B cell (primary cell): Measurements from ENCODE around the gene THSD7B. TPM values are rescaled to one million over a fixed set of nuclear protein-coding genes. Genes with fewer than 3 reads are reported as not detected.

Source experiments
- ATAC-seq: fragments of 200-7000 bp; cut with Tn5 transposase; one replicate; pipeline ENCODE4 v1.10.0; 2021; ENCODE audit warnings: low read depth, mild to moderate bottlenecking, moderate number of reproducible peaks, moderate library complexity
- CTCF ChIA-PET: fragments of 350-600 bp; sonication (Branson Sonifier 250); formaldehyde crosslinking; loops from one replicate; lab custom pipeline; 2021; ENCODE audit warnings: antibody characterized with exemption, inconsistent platforms; lab: Charles Lee
- POLR2A ChIA-PET: fragments of 350-600 bp; sonication (Branson Sonifier 250); formaldehyde crosslinking; loops from one replicate; lab custom pipeline; 2021; ENCODE audit warnings: antibody characterized with exemption; lab: Charles Lee
- DNase-seq: peaks from one replicate; pipeline ENCODE4 v3.0.0; 2013
- H2AFZ ChIP-seq: 2 replicates; pipeline ENCODE4 v1.6.1; 2012; ENCODE audit warnings: mild to moderate bottlenecking, low read depth, low read length; ENCODE audit not compliant: insufficient read depth, poor library complexity, severe bottlenecking
- H3K27ac ChIP-seq, 2 donors: 1 replicate in 1 of 2; 2 replicates in 1 of 2; pipeline ENCODE4 v1.5.1; 2012 to 2013; ENCODE audit warnings: low read length in 2 of 2, mild to moderate bottlenecking in 2 of 2, moderate library complexity in 1 of 2
- H3K27me3 ChIP-seq, 4 experiments: fragments of 200-600 bp in 1 of 4; sonication (generic) in 1 of 4; replicated peaks in 1 of 4; 1 replicate in 2 of 4; 2 replicates in 2 of 4; pipeline versions ENCODE4 v1.6.1 to v1.7.0; 2013 to 2016; ENCODE audit warnings: low read length in 3 of 4, mild to moderate bottlenecking in 2 of 4, mixed read lengths in 1 of 4, moderate library complexity in 1 of 4; ENCODE audit not compliant: insufficient read depth in 4 of 4, control insufficient read depth in 3 of 4; ENCODE audit errors: control extremely low read depth in 1 of 4
- H3K36me3 ChIP-seq, 2 experiments: replicated peaks in 1 of 2; 1 replicate in 1 of 2; 2 replicates in 1 of 2; pipeline versions ENCODE4 v1.6.1 to v1.7.1; 2013; ENCODE audit warnings: low read length in 1 of 2; ENCODE audit not compliant: insufficient read depth in 2 of 2, control insufficient read depth in 1 of 2; ENCODE audit errors: control extremely low read depth in 1 of 2, extremely low read depth in 1 of 2
- H3K4me1 ChIP-seq, 2 donors: fragments of 200-600 bp in 1 of 2; sonication (generic) in 1 of 2; 1 replicate in 1 of 2; 2 replicates in 1 of 2; pipeline versions ENCODE4 v1.5.1 to v1.6.1; 2013 to 2017; ENCODE audit warnings: low read length in 2 of 2; ENCODE audit not compliant: control insufficient read depth in 2 of 2, insufficient read depth in 2 of 2
- H3K4me2 ChIP-seq: replicated peaks from 2 replicates; pipeline ENCODE3; 2012; ENCODE audit warnings: mild to moderate bottlenecking, low read depth, low read length; ENCODE audit not compliant: poor library complexity, severe bottlenecking
- H3K4me3 ChIP-seq, 5 experiments: fragments of 200-600 bp in 1 of 5; sonication (generic) in 1 of 5; 1 replicate in 3 of 5; 2 replicates in 2 of 5; pipeline versions ENCODE4 v1.5.1 to v1.7.0; 2011 to 2016; ENCODE audit warnings: low read length in 4 of 5, mild to moderate bottlenecking in 4 of 5, low read depth in 2 of 5, control low read depth in 1 of 5, moderate library complexity in 1 of 5; ENCODE audit not compliant: insufficient read depth in 1 of 5; ENCODE audit errors: control extremely low read depth in 1 of 5, extremely low read depth in 1 of 5
- H3K79me2 ChIP-seq: fragments of 200-600 bp; sonication (generic); one replicate; pipeline ENCODE4 v1.6.0; 2016; ENCODE audit warnings: low read length; ENCODE audit not compliant: control insufficient read depth, insufficient read depth
- H3K9ac ChIP-seq: fragments of 200-600 bp; sonication (generic); 2 replicates; pipeline ENCODE4 v1.6.1; 2017; ENCODE audit warnings: mild to moderate bottlenecking, low read length, moderate library complexity
- H3K9me3 ChIP-seq, 3 donors: one replicate each; pipeline versions ENCODE4 v1.6.1 to v1.7.1; 2013; ENCODE audit warnings: low read length in 2 of 3; ENCODE audit not compliant: control insufficient read depth in 2 of 3, insufficient read depth in 1 of 3; ENCODE audit errors: control extremely low read depth in 1 of 3
- H4K20me1 ChIP-seq: 2 replicates; pipeline ENCODE4 v1.6.0; 2012; ENCODE audit warnings: mild to moderate bottlenecking, low read length; ENCODE audit not compliant: insufficient read depth, control insufficient read depth, poor library complexity, severe bottlenecking
- H3K27ac Mint-ChIP-seq: one replicate; pipeline ENCODE4 v1.8.0; 2021; ENCODE audit warnings: mixed read lengths
- H3K27me3 Mint-ChIP-seq: one replicate; pipeline ENCODE4 v1.8.0; 2021; ENCODE audit warnings: mixed read lengths
- H3K4me1 Mint-ChIP-seq: one replicate; pipeline ENCODE4 v1.8.0; 2021; ENCODE audit warnings: mixed read lengths
- H3K4me3 Mint-ChIP-seq: one replicate; pipeline ENCODE4 v1.8.0; 2021; ENCODE audit warnings: mixed read lengths
- H3K9me3 Mint-ChIP-seq: one replicate; pipeline ENCODE4 v1.8.0; 2022; ENCODE audit warnings: mixed read lengths; ENCODE audit not compliant: insufficient read depth
- CTCF ChIP-seq: fragments of 200-600 bp; IDR thresholded peaks from one replicate; pipeline ENCODE4 v1.8.0; 2022; ENCODE audit warnings: antibody characterized with exemption, mild to moderate bottlenecking
- EZH2 ChIP-seq: IDR thresholded peaks from 2 replicates; pipeline ENCODE4 v1.6.1; 2012; ENCODE audit warnings: borderline replicate concordance, low read depth, mild to moderate bottlenecking, moderate library complexity, low read length; ENCODE audit not compliant: insufficient read depth, poor library complexity, severe bottlenecking
- WGBS: methylation state at CpG from one replicate; pipeline ENCODE4 v1.1.5; 2013; ENCODE audit warnings: missing lambda C conversion rate; ENCODE audit not compliant: insufficient coverage; 5-methylcytosine and 5-hydroxymethylcytosine counted together
- intact Hi-C: fragments of 100-400 bp; cut with micrococcal nuclease; formaldehyde crosslinking; loops from one replicate; pipeline ENCODE4 v1.10.0; 2022
- polyA plus RNA-seq: library from polyadenylated mRNA; depleted of rRNA; stranded (reverse); fragments of >200 nt; gene quantifications from 2 replicates; pipeline ENCODE4 v1.2.3, GENCODE V29; 2012
- total RNA-seq, 2 donors: library from RNA; stranded (reverse); fragments of 120-200 nt in 1 of 2; gene quantifications; 1 replicate in 1 of 2; 2 replicates in 1 of 2; pipeline versions ENCODE4 v1.2.3 to v1.2.4, GENCODE V29; 2013 to 2022

Gene THSD7B
- total and polyA plus RNA-seq, 2 donors (not counting 1 experiment from before 2014, with no cell fraction given) = 0.76 TPM; not detected in 1

GRCh38 chr2:137228566-137228965 is 463.2 kb downstream of the THSD7B start:
- intact Hi-C loops = no loop called here
- DNase-seq = no peak
- WGBS = 57% methylated on average over 2 of the region's 4 CpGs

GRCh38 chr2:137229834-137230233 is 464.5 kb downstream of the THSD7B start:
- WGBS = no CpG with 5 or more reads among the region's 5 CpGs
- H3K27ac ChIP-seq = no peak overlapping the region
- Mint-ChIP-seq H3K9me3 (no peaks in the 10 kb centered on the region), H3K27me3 (no peaks in the 10 kb centered on the region), H3K4me3 (no peak overlapping the region), H3K4me1 (no peaks in the 10 kb centered on the region), H3K27ac (no peak overlapping the region)
- TF ChIP-seq EZH2 (no peak), CTCF (no peak)
- no peaks in the 10 kb centered on the region for H3K9me3 ChIP-seq
- no peaks in the 10 kb centered on the region for H4K20me1 ChIP-seq
- H3K4me1 ChIP-seq = no peaks in the 10 kb centered on the region
- no peak for DNase-seq
- H3K27me3 ChIP-seq = no peaks in the 10 kb centered on the region
- H3K79me2 ChIP-seq = no peaks in the 10 kb centered on the region
- no peak overlapping the region for H2AFZ ChIP-seq
- intact Hi-C loops = no loop called here
- POLR2A ChIA-PET = no interaction called here
- H3K36me3 ChIP-seq = no peaks in the 10 kb centered on the region
- H3K9ac ChIP-seq = no peak overlapping the region
- no peak for ATAC-seq
- CTCF ChIA-PET = no interaction called here
- H3K4me3 ChIP-seq = no peak overlapping the region
- H3K4me2 ChIP-seq = no peak overlapping the region

More at GRCh38 chr2:137228566-137228965, 463.2 kb downstream of the THSD7B start:
- no peak overlapping the region for H3K27ac Mint-ChIP-seq
- CTCF ChIA-PET = no interaction called here
- Histone ChIP-seq H3K4me3 (no peak overlapping the region), H2AFZ (no peak overlapping the region), H3K27me3 (no peaks in the 10 kb centered on the region), H3K4me2 (no peak overlapping the region), H4K20me1 (no peaks in the 10 kb centered on the region), H3K27ac (no peak overlapping the region), H3K36me3 (no peaks in the 10 kb centered on the region), H3K9me3 (no peaks in the 10 kb centered on the region), H3K79me2 (no peaks in the 10 kb centered on the region), H3K9ac (no peak overlapping the region), H3K4me1 (no peaks in the 10 kb centered on the region)
- no peak overlapping the region for H3K4me3 Mint-ChIP-seq
- ATAC-seq = no peak
- no peaks in the 10 kb centered on the region for H3K27me3 Mint-ChIP-seq
- H3K4me1 Mint-ChIP-seq = no peaks in the 10 kb centered on the region
- no peak for TF ChIP-seq EZH2
- TF ChIP-seq CTCF = no peak
- POLR2A ChIA-PET = no interaction called here
- no peaks in the 10 kb centered on the region for H3K9me3 Mint-ChIP-seq
